ENCODE results near the gene INHBA. TPM values are rescaled to one million over a fixed set of nuclear protein-coding genes. Genes with fewer than 3 reads are reported as not detected.

INHBA gene
- total RNA-seq, 2 experiments from 2014 or later, result not detected

DNA sequence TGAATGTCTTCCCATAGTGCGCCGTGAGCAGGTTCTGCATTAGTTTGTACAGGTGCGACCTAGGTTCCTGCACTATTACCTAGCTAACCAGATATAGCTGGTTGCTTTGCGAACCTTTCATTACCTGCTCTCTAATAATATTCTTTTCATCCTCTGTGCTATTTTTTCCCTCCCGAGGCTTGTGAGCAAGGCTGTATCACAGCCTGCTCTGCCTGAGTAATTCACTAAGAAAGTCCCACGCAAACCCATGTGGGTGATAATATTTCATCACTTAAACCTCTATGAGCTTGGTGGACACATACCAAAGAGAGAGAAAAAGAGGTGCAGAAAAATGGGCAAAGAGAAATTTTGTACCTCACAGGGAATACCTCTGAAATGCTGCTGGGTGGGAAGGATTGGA, 8.4 kb downstream of the INHBA start:
- ATAC-seq (no peak), DNase-seq (no peak)
- H3K27me3 Mint-ChIP-seq (ENCODE audit: low read depth), result peaks cover 26% of the 10 kb centered on the region
- POLR2A ChIA-PET, result no interaction called here
- no peaks in the 10 kb centered on the region for H3K9me3 Mint-ChIP-seq (ENCODE audit: insufficient read depth)
- no peaks in the 10 kb centered on the region for H3K4me1 Mint-ChIP-seq (ENCODE audit: low read depth)
- no peak overlapping the region for H3K4me3 Mint-ChIP-seq
- CTCF ChIA-PET, result no interaction called here
- no peaks in the 10 kb centered on the region for H3K36me3 Mint-ChIP-seq (ENCODE audit: low read depth)
- no peak overlapping the region for H3K27ac Mint-ChIP-seq

DNA sequence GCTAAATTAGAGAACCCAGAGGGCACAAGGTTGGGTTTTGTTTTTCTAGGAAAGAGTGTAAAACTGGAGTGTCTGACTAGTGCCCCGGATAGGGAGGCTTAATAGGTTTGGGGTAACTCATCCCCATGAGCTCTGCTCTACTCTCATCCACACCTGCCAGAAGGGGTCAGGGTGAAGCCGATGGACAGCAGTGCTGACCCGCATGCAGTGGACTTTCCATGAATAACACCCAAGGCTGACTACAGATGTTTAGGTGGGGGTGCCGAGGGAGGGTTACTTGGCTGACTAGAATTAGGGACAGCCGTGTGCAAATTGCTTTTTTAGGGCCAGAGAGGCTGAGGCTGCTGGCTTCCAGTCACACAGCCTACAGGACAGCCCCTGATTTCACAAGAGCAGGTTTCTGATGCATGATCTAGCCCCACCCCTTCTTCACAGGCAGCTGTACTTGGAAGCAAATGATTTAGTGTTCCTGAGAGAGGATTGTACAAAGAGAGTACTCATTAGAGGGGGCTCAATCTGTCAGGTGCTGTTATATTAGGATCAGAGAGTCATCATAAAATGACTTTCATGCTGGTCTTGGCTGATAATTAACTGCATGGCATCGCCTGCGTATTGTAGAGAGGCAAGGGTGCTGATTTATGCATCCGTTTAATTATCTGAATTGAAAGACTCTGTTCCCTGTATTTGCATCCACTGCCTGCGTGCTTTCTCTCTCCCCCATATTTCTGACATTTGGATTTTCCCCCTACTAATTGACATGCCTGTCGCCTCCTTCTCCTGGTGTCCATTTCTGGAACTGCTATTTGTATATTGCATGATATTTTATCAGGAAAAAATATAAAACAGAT, 9.5 kb downstream of the INHBA start:
- ChIA-PET POLR2A (no interaction called here), CTCF (interaction anchor here (1.3 kb wide), 1 partner anchor 11 kb away, joined by 3 read pairs; no protein-coding TSS in a partner anchor)
- no peak overlapping the region for H3K27ac Mint-ChIP-seq
- H3K27me3 Mint-ChIP-seq (ENCODE audit: low read depth), result peaks cover 19% of the 10 kb centered on the region
- no peak overlapping the region for H3K4me3 Mint-ChIP-seq
- no peaks in the 10 kb centered on the region for H3K4me1 Mint-ChIP-seq (ENCODE audit: low read depth)
- H3K9me3 Mint-ChIP-seq (ENCODE audit: insufficient read depth), result no peaks in the 10 kb centered on the region
- ATAC-seq, result no peak
- DNase-seq, result no peak
- no peaks in the 10 kb centered on the region for H3K36me3 Mint-ChIP-seq (ENCODE audit: low read depth)

DNA sequence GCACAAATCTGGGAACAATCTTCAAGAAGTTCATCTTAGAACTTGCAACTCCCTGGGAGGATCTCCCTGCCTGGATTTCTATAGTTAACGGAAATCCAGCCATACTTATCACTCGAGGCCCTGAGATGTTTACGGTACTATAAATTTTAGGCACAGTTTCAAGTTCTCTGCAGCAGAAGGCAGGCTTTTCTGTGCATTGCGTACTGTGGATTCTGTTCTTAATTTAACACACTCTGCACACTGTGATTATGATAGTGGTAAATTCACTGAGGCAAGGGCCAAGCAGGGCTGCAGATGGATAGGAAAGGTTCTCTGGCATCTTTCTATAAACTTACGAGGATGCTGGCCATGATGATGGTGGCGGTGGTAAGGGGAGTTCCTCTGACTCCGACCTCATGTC, 10.6 kb downstream of the INHBA start:
- CTCF ChIA-PET, result interaction anchor here (1.3 kb wide), 1 partner anchor 10 kb away, joined by 3 read pairs; no protein-coding TSS in a partner anchor
- no peaks in the 10 kb centered on the region for H3K4me1 Mint-ChIP-seq (ENCODE audit: low read depth)
- POLR2A ChIA-PET, result no interaction called here
- H3K27me3 Mint-ChIP-seq (ENCODE audit: low read depth), result peaks cover 12% of the 10 kb centered on the region
- no peak overlapping the region for H3K27ac Mint-ChIP-seq
- H3K4me3 Mint-ChIP-seq, result no peak overlapping the region
- DNase-seq (no peak), ATAC-seq (no peak)
- H3K36me3 Mint-ChIP-seq (ENCODE audit: low read depth), result no peaks in the 10 kb centered on the region
- H3K9me3 Mint-ChIP-seq (ENCODE audit: insufficient read depth), result no peaks in the 10 kb centered on the region

DNA sequence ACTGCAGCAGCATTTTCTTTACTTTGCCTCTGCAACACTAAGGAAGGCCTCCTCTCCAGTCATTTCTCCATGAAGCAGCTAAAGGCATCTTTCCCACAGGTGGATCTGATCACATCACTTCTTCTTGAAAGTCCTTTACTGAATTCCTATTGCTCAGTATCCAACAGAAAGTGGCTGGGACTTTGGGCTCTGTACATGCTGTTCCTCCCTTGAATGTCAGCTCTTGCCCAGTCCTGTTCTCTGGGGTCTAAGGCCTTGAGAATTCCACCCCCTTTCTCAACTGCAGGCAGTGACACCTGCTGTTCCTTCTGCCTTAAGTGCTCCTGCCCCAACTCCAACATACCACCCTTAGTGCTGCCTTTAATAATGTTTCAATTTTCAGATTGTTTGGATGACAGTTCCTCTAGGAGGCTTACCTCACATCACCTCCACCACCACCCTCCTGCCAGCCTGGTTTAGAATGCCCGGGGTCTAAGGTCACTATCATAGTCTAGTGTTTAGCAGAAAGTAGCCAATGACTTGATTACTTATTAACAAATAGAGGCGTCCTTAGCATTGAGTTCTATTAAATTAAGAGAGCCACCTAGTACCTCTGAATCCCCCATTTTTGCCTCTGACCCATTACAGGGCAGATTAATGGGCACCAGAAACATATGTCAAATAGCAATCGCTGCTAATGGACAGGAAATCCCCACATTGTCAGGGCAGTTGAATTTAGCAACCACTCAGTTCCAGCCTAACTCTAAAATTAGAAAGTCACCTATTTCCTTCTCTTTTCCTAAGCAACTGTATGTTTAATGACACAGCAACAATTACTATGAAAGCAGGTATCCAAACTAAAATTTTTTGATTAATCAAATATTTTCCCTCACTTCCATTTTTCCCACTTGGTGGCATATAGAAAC, 11.4 kb downstream of the INHBA start:
- ATAC-seq, result no peak
- CTCF ChIA-PET, result no interaction called here
- H3K4me1 Mint-ChIP-seq (ENCODE audit: low read depth), result no peaks in the 10 kb centered on the region
- H3K27me3 Mint-ChIP-seq (ENCODE audit: low read depth), result peaks cover 9% of the 10 kb centered on the region
- POLR2A ChIA-PET, result no interaction called here
- H3K9me3 Mint-ChIP-seq (ENCODE audit: insufficient read depth), result no peaks in the 10 kb centered on the region
- DNase-seq, result no peak
- H3K4me3 Mint-ChIP-seq, result no peak overlapping the region
- H3K36me3 Mint-ChIP-seq (ENCODE audit: low read depth), result no peaks in the 10 kb centered on the region
- H3K27ac Mint-ChIP-seq, result no peak overlapping the region

DNA sequence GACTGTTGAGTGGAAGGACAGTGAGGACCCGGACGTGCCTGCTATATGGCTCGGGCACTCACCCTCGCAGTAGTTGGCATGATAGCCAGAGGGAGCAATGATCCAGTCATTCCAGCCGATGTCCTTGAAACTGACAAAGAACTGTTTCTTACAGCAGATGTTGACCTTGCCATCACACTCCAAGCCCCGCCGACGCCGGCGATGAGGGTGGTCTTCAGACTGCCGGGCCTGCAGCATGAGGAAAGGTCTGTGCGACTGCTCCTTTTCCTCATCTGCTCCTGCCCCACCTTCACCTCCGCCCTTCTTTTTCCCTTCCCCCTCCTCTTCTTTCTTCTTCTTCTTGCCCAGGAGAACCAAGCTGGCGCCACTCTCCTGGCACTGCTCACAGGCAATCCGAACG, 13.1 kb downstream of the INHBA start:
- no peaks in the 10 kb centered on the region for H3K4me1 Mint-ChIP-seq (ENCODE audit: low read depth)
- H3K27ac Mint-ChIP-seq, result no peak overlapping the region
- DNase-seq (no peak), ATAC-seq (no peak)
- POLR2A ChIA-PET, result no interaction called here
- CTCF ChIA-PET, result no interaction called here
- H3K27me3 Mint-ChIP-seq (ENCODE audit: low read depth), result peaks cover 3% of the 10 kb centered on the region
- no peaks in the 10 kb centered on the region for H3K36me3 Mint-ChIP-seq (ENCODE audit: low read depth)
- no peaks in the 10 kb centered on the region for H3K9me3 Mint-ChIP-seq (ENCODE audit: insufficient read depth)
- no peak overlapping the region for H3K4me3 Mint-ChIP-seq

DNA sequence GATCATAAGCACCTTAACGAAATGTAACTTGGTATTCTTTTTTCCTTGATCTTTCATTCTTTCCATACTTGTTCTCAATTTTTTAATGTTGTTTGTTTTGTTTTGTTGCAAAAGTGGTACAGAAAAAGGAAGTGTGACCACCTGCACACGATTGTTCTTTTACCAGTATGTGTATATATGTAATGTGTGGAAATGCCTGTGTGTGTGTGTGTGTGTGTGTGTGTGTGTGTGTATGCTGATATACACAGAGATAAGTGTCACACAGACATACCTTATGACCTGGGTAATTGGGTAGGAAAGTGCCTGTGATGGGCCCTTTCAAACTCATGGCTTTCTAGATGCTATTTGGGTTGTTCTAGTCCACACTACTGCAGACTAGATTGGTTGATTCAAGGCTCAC, 14.0 kb downstream of the INHBA start:
- H3K36me3 Mint-ChIP-seq (ENCODE audit: low read depth), result no peaks in the 10 kb centered on the region
- H3K4me3 Mint-ChIP-seq, result no peak overlapping the region
- ATAC-seq (no peak), DNase-seq (no peak)
- no peaks in the 10 kb centered on the region for H3K27me3 Mint-ChIP-seq (ENCODE audit: low read depth)
- H3K9me3 Mint-ChIP-seq (ENCODE audit: insufficient read depth), result no peaks in the 10 kb centered on the region
- POLR2A ChIA-PET, result no interaction called here
- H3K4me1 Mint-ChIP-seq (ENCODE audit: low read depth), result no peaks in the 10 kb centered on the region
- H3K27ac Mint-ChIP-seq, result no peak overlapping the region
- CTCF ChIA-PET, result no interaction called here

DNA sequence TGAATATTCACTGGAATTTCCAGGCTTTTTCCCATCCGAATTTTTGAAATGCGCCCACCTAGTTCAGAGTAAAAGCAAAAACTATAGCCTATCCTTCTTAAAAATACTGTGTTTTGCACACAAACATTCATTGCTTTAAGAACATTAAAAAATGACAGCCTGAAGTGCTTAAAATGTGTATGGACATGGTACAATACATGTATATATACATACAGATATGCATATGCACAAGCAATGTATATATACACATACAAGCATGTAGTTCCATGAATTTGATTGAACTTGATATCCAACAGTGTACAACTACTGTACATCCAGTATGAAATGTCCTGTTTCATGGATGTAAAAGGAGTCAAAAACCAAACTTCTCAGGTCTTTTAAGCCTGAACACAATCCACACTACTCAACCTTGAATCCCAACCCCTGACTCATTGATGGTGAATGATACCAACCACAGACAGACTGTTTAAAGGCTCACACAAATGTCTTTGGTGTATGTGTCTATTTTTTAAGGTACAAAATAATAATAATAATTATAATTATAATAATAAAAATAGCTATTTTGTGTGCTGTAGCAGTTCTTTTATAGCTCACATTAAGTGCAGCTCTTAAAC, 14.8 kb downstream of the INHBA start:
- ChIA-PET POLR2A (no interaction called here), CTCF (no interaction called here)
- Mint-ChIP-seq H3K4me1 (ENCODE audit: low read depth) (no peaks in the 10 kb centered on the region), H3K27me3 (ENCODE audit: low read depth) (no peaks in the 10 kb centered on the region), H3K27ac (no peak overlapping the region), H3K9me3 (ENCODE audit: insufficient read depth) (no peaks in the 10 kb centered on the region), H3K36me3 (ENCODE audit: low read depth) (no peaks in the 10 kb centered on the region), H3K4me3 (no peak overlapping the region)
- DNase-seq, result no peak
- no peak for ATAC-seq

DNA sequence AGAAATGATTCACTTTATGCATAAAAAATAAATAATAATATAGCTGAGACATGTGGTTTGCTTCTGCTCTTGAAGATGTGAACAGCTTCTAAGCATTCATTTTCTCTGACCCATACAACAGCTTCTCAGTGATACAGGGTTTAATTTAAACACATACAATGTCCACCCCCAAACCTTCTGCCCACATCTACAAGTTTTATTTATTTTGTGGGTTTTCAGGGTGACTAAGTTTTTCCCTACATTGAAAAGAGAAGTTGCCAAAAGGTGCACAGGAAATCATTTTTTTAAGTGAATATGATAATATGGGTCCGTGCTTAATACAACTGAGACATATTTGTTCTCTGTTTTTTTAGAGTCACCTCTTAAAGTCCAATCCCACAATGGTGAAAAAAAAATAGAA, 17.2 kb downstream of the INHBA start:
- Mint-ChIP-seq H3K9me3 (ENCODE audit: insufficient read depth) (no peaks in the 10 kb centered on the region), H3K4me3 (no peak overlapping the region)
- CTCF ChIA-PET, result no interaction called here

DNA sequence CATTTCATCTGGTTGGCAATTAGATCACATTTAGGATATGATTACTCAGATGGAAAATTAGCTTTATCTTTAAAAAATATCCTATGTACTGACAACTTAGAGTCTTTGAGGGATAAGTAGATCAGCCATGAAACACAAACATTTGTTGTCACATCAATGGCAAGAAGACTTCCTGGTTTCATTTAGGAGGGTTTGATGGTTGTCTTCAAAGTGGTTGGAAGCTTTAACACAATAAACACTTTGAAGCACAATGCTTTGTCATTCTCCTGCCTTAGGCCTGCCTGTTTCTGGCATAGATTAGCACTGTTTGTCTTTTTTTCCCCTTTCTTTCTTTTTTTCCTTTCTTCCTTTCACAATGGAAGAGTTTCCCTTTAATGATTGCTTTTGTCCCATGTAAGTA, 20.5 kb downstream of the INHBA start:
- no peaks in the 10 kb centered on the region for H3K9me3 Mint-ChIP-seq (ENCODE audit: insufficient read depth)
- no peaks in the 10 kb centered on the region for H3K27me3 Mint-ChIP-seq (ENCODE audit: low read depth)
- DNase-seq (no peak), ATAC-seq (no peak)
- no peak overlapping the region for H3K4me3 Mint-ChIP-seq
- CTCF ChIA-PET, result interaction anchor here (1.3 kb wide), 1 partner anchor 10 kb away, joined by 3 read pairs; no protein-coding TSS in a partner anchor
- POLR2A ChIA-PET, result no interaction called here
- no peaks in the 10 kb centered on the region for H3K36me3 Mint-ChIP-seq (ENCODE audit: low read depth)
- H3K4me1 Mint-ChIP-seq (ENCODE audit: low read depth), result no peaks in the 10 kb centered on the region
- no peak overlapping the region for H3K27ac Mint-ChIP-seq

More for the DNA sequence above, 17.2 kb downstream of the INHBA start:
- Mint-ChIP-seq H3K4me1 (ENCODE audit: low read depth) (no peaks in the 10 kb centered on the region), H3K27me3 (ENCODE audit: low read depth) (no peaks in the 10 kb centered on the region), H3K27ac (no peak overlapping the region), H3K36me3 (ENCODE audit: low read depth) (no peaks in the 10 kb centered on the region)
- ATAC-seq, result no peak
- no peak for DNase-seq
- POLR2A ChIA-PET, result no interaction called here

DNA sequence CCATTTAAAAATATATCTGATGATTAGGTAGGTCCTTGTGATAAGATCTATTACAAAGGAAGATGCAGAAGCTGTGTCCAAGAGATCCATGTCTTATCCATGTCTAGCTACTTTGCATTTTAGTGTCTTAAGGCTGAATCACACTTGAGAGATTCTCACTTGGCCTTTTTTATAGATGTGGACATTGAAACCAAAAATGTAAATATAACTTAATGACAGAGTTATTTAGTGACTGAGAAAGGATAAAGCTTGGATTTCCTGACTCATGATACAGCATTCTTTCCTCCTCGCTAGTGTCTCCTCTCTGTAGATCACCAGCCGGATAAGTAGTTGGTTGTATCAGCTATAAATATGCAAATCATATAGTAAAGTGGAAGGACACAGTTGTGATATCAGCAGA, 23.3 kb downstream of the INHBA start:
- no peaks in the 10 kb centered on the region for H3K36me3 Mint-ChIP-seq (ENCODE audit: low read depth)
- ChIA-PET POLR2A (no interaction called here), CTCF (no interaction called here)
- DNase-seq, result no peak
- H3K4me1 Mint-ChIP-seq (ENCODE audit: low read depth), result no peaks in the 10 kb centered on the region
- H3K27ac Mint-ChIP-seq, result no peak overlapping the region
- H3K4me3 Mint-ChIP-seq, result no peak overlapping the region
- H3K27me3 Mint-ChIP-seq (ENCODE audit: low read depth), result no peaks in the 10 kb centered on the region
- no peaks in the 10 kb centered on the region for H3K9me3 Mint-ChIP-seq (ENCODE audit: insufficient read depth)
- no peak for ATAC-seq

DNA sequence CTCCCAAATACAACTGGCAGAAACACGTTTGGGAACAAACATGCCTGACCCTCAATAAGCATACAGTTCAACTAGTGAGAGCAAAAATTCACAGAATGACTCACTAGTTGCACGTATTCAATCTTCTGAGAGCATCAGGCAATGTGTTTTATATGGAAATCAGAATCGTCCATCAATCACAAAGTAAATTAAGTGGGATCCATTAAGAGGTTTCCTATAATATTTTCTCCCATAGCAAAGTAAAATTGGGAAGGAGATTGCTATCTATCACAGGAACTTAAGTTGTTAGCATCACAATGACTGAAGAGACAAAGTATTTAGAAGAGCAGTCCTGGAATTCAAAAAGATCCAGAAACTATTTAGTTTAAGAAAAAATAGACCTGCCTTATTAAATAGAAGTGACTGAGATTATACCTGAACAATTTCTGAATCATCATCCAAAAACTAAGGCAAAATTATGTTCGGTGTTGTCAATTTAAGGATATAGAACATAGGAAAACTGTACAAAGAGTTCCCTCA, 28.3 kb downstream of the INHBA start:
- ATAC-seq, result no peak
- ChIA-PET CTCF (no interaction called here), POLR2A (no interaction called here)
- Mint-ChIP-seq H3K9me3 (ENCODE audit: insufficient read depth) (no peaks in the 10 kb centered on the region), H3K4me1 (ENCODE audit: low read depth) (no peaks in the 10 kb centered on the region), H3K4me3 (no peak overlapping the region), H3K27ac (no peak overlapping the region), H3K27me3 (ENCODE audit: low read depth) (no peaks in the 10 kb centered on the region), H3K36me3 (ENCODE audit: low read depth) (no peaks in the 10 kb centered on the region)
- DNase-seq, result no peak

DNA sequence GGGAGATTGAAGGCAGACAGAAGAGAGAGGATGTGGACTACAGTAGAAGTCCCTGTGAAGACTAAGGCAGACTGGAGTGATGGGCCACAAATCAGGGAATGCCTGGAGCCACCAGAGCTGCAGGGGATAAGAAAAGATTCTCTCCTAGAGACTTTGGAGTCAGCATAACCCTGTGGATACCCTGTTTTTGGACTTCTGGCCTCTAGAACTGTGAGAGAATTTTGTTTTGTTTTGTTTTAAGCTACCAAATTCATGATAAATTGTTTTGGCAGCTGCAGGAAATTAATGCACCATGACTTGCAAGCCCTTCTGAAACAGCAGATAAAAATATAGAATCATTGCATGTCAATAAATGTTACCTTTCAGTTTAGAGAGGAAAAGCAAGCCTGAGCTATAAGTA, 41.3 kb downstream of the INHBA start:
- H3K27ac Mint-ChIP-seq, result no peak overlapping the region
- DNase-seq, result no peak
- POLR2A ChIA-PET, result no interaction called here
- H3K4me1 Mint-ChIP-seq (ENCODE audit: low read depth), result no peaks in the 10 kb centered on the region
- no peak for ATAC-seq
- H3K9me3 Mint-ChIP-seq (ENCODE audit: insufficient read depth), result no peaks in the 10 kb centered on the region
- H3K4me3 Mint-ChIP-seq, result no peak overlapping the region
- CTCF ChIA-PET, result no interaction called here
- H3K27me3 Mint-ChIP-seq (ENCODE audit: low read depth), result no peaks in the 10 kb centered on the region
- no peaks in the 10 kb centered on the region for H3K36me3 Mint-ChIP-seq (ENCODE audit: low read depth)
